Thoracic aorta (tissue), 2 donors: Measurements from ENCODE around the gene MZT1. TPM values are rescaled to one million over a fixed set of nuclear protein-coding genes. Genes with fewer than 3 reads are reported as not detected.

ENCODE experiments used
- ATAC-seq: fragments of 150-250 bp; one replicate; pipeline ENCODE4 v1.8.0; 2017; ENCODE audit warnings: low read depth; ENCODE audit not compliant: insufficient number of reproducible peaks, low FRiP score
- DNase-seq: peaks from one replicate; pipeline ENCODE4 v3.0.0-alpha.2; 2020; ENCODE audit warnings: low spot score
- H3K27ac ChIP-seq, 2 donors: fragments of 200-600 bp; sonication (generic); 1 replicate in 1 of 2; 2 replicates in 1 of 2; pipeline ENCODE4 v1.5.1; 2016; ENCODE audit warnings: mild to moderate bottlenecking in 2 of 2, moderate library complexity in 2 of 2
- H3K27me3 ChIP-seq: fragments of 200-600 bp; sonication (generic); replicated peaks from 2 replicates; pipeline ENCODE4 v1.6.0; 2016; ENCODE audit warnings: mild to moderate bottlenecking; ENCODE audit not compliant: insufficient read depth
- H3K36me3 ChIP-seq: fragments of 200-600 bp; sonication (generic); one replicate; pipeline ENCODE4 v1.5.1; 2016
- H3K4me1 ChIP-seq, 2 donors: fragments of 200-600 bp; sonication (generic); 1 replicate in 1 of 2; 2 replicates in 1 of 2; pipeline versions ENCODE4 v1.5.1 to v1.6.0; 2016; ENCODE audit warnings: low read depth in 2 of 2, mild to moderate bottlenecking in 1 of 2; ENCODE audit not compliant: control insufficient read depth in 1 of 2
- H3K4me3 ChIP-seq: fragments of 200-600 bp; sonication (generic); 2 replicates; pipeline ENCODE4 v1.5.1; 2016; ENCODE audit warnings: mild to moderate bottlenecking
- H3K9me3 ChIP-seq: fragments of 200-600 bp; sonication (generic); 2 replicates; pipeline ENCODE4 v1.5.1; 2016
- CTCF ChIP-seq: fragments of 200-600 bp; sonication (generic); IDR thresholded peaks from one replicate; pipeline ENCODE4 v1.5.1; 2019; ENCODE audit warnings: antibody characterized with exemption
- total RNA-seq, 2 donors: library from RNA; depleted of rRNA; stranded (reverse); fragments of >200 nt; gene quantifications; one replicate each; pipeline versions ENCODE4 v1.1.0 to v1.2.3, GENCODE V29; 2016

MZT1 gene, protein sequence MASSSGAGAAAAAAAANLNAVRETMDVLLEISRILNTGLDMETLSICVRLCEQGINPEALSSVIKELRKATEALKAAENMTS
- total RNA-seq: 1 to 10 TPM; 5.1 to 8.0 TPM

- no peaks in the 10 kb centered on the region for H3K27me3 ChIP-seq
- H3K9me3 ChIP-seq: no peaks in the 10 kb centered on the region
- peak within 1 kb of the TSS; percentile 83 for H3K4me3 ChIP-seq
- ATAC-seq: peak; percentile 90
- TF ChIP-seq CTCF: no peak
- DNase-seq: peak; percentile 81
- peaks cover 15 to 18% of the 10 kb centered on the region in 2 donors for H3K4me1 ChIP-seq
- H3K36me3 ChIP-seq: no peaks in the 10 kb centered on the region
- H3K27ac ChIP-seq: peak within 1 kb of the TSS in 1 of 2 donors; percentile 38
Observed at GRCh38 chr13:72727417-72728289, at the start of gene MZT1, which contains the start of gene BORA. Gene MZT1 (minus strand): TSS chr13:72727629. CDS start chr13:72727602, 27 bp downstream. Gene BORA (plus strand): TSS chr13:72727923. CDS start chr13:72728941, 1,018 bp downstream.

DNA sequence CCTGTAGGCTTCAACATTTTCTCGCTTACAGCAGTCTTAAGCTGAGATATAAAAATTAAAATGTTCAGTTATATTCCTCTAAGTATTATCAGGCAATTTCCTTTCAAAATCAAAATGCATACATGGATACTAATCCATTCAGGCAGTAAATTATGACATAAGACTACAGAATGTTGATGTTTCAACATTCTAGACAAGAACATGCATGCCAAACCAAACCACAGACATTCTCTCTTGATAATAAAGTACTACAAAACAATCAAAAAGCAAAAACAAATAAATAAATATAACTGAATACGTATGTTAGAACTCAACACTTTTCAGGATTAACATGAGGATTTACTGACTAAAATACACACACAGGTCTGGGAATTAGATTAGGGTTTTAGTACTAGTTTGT is 46.6 kb upstream of the MZT1 start:
- Histone ChIP-seq H3K4me1 (peaks cover under 1 to 3% of the 10 kb centered on the region in 2 donors), H3K27me3 (no peaks in the 10 kb centered on the region), H3K4me3 (no peak overlapping the region), H3K9me3 (no peaks in the 10 kb centered on the region), H3K27ac (no peak overlapping the region), H3K36me3 (peaks cover 71% of the 10 kb centered on the region)
- no peak for DNase-seq
- ATAC-seq: no peak
- no peak for TF ChIP-seq CTCF

DNA sequence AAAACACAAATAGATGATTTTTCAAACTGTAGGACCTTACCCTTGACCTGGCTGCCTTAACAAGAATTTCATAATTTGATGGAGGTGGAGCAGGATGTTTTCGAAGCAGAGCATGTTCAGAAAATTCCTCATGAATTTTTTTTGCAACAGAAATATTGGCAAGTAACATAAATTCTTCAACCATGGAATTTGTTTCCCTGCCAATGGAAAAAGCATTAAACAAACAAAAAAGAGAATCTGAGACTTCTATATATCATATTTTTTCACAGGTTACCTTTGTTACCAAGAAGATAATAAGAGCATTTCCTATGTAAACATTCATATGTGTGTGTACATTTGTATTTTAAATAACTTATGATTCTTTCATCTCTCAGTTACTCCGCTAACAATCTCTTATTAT is 36.0 kb upstream of the MZT1 start:
- Histone ChIP-seq H3K4me1 (peaks cover 0 to 11% of the 10 kb centered on the region in 2 donors), H3K4me3 (no peak overlapping the region), H3K27me3 (no peaks in the 10 kb centered on the region), H3K36me3 (peaks cover 57% of the 10 kb centered on the region), H3K27ac (peak overlapping the region; percentile 27 to 45), H3K9me3 (no peaks in the 10 kb centered on the region)
- ATAC-seq (no peak), DNase-seq (no peak)
- no peak for TF ChIP-seq CTCF

- H3K9me3 ChIP-seq: no peaks in the 10 kb centered on the region
- H3K4me3 ChIP-seq: no peak overlapping the region
- no peak for TF ChIP-seq CTCF
- no peaks in the 10 kb centered on the region for H3K27me3 ChIP-seq
- H3K27ac ChIP-seq: no peak overlapping the region
- peaks cover 0 to 11% of the 10 kb centered on the region in 2 donors for H3K4me1 ChIP-seq
- no peak for DNase-seq
- H3K36me3 ChIP-seq: peaks cover 48% of the 10 kb centered on the region
- ATAC-seq: no peak
Observed at GRCh38 chr13:72760189-72760588, 32.8 kb upstream of the MZT1 start.

- TF ChIP-seq CTCF: no peak
- no peaks in the 10 kb centered on the region for H3K27me3 ChIP-seq
- H3K27ac ChIP-seq: no peak overlapping the region
- no peak for ATAC-seq
- peaks cover 0 to 1% of the 10 kb centered on the region in 2 donors for H3K4me1 ChIP-seq
- DNase-seq: no peak
- H3K4me3 ChIP-seq: no peak overlapping the region
- H3K36me3 ChIP-seq: peaks cover 54% of the 10 kb centered on the region
- H3K9me3 ChIP-seq: no peaks in the 10 kb centered on the region
Observed at GRCh38 chr13:72757792-72758535, 30.5 kb upstream of the MZT1 start.
